Measurements from ENCODE around the gene ZNF691.

GRCh38 chr1:42845866-42846256 lies 552 bp upstream of the ZNF691 start:
- TF ChIP-seq CTCF (IDR thresholded peaks at IDR 0.05) (no peak), POLR2A (IDR thresholded peaks at IDR 0.05) (no peak), EP300 (IDR thresholded peaks at IDR 0.05) (no peak)
